Upper lobe of left lung (tissue), 4 donors: ENCODE results near the gene KRTAP5-7.

Experiments used
- CTCF ChIP-seq, 6 experiments: fragments of 450-650 bp in 4 of 6; fragments of 200-600 bp in 2 of 6; sonication (generic) in 2 of 6; IDR thresholded peaks; one replicate each; pipeline ENCODE4 v1.5.1; 2016 to 2019; ENCODE audit warnings: antibody characterized with exemption in 6 of 6
- EP300 ChIP-seq, 4 donors: sonication (generic); formaldehyde crosslinking; IDR thresholded peaks; one replicate each; pipeline ENCODE4 v1.5.1; 2017; ENCODE audit warnings: antibody characterized with exemption in 4 of 4, control low read depth in 2 of 4
- POLR2A ChIP-seq, 4 donors: fragments of 450-650 bp; IDR thresholded peaks; one replicate each; pipeline ENCODE4 v1.5.1; 2016 to 2017; ENCODE audit warnings: antibody characterized with exemption in 4 of 4, mild to moderate bottlenecking in 2 of 4
- POLR2AphosphoS5 ChIP-seq, 2 donors: sonication (generic); formaldehyde crosslinking; IDR thresholded peaks; one replicate each; pipeline ENCODE4 v1.5.1; 2017; ENCODE audit warnings: antibody characterized with exemption in 2 of 2

- no peak for TF ChIP-seq POLR2A (IDR thresholded peaks at IDR 0.05)
- TF ChIP-seq CTCF (IDR thresholded peaks at IDR 0.05), result no peak
- TF ChIP-seq EP300 (IDR thresholded peaks at IDR 0.05), result no peak
- TF ChIP-seq POLR2AphosphoS5 (IDR thresholded peaks at IDR 0.05), result no peak
These were observed 15.3 kb downstream of the KRTAP5-7 start for GRCh38 chr11:71542382-71542781.
